K562 treated with DMSO at 1 percent for 12 hours (cell line): ENCODE results near the gene ZNF683. TPM values are rescaled to one million over a fixed set of nuclear protein-coding genes. Genes with fewer than 3 reads are reported as not detected.

Experiments
- total RNA-seq: library from RNA; unstranded; fragments of 300-600 nt; gene quantifications from 2 replicates; pipeline ENCODE4 v1.2.3, GENCODE V29; 2022; ENCODE audit not compliant: insufficient read depth

The ZNF683 gene
- not detected in 2 replicates for total RNA-seq

GRCh38 chr1:26372611-26373010 lies at the start of gene ZNF683:
TSS of gene ZNF683 (minus strand) at chr1:26372750. CDS start at chr1:26368571, 4,179 bp downstream.

DNA sequence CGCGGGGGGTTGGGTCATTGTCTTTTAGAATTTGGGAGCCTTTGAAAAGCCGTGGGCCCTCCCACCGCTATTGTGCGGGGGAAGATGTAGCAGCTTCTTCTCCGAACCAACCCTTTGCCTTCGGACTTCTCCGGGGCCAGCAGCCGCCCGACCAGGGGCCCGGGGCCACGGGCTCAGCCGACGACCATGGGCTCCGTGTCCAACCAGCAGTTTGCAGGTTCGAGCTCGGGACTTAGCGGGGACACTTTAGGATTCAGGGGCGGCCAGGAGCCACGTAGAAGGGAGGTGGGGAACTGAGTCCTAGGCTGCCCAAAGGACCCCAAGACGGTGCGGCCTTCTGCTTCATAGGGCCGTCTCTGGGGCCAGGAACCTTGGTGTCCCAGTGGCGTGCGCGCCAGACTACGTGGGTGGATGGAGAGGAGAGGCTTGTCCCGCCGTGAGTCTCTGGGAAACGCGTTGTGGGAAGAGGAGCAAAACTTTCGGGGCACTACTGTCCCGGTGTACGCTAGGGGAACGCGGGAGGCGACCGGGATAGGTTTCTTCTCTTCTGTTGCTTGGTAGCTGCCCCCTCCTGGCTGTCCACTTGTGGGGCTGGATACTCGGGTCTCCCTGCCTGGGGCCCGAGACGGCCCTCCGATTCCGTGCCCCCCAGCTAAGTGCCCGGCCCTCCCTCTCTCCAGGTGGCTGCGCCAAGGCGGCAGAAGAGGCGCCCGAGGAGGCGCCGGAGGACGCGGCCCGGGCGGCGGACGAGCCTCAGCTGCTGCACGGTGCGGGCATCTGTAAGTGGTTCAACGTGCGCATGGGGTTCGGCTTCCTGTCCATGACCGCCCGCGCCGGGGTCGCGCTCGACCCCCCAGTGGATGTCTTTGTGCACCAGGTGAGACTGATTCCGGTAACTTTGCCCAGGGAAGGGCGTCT lies 38.4 kb upstream of the ZNF683 start, which contains the start of gene LIN28A:
Gene LIN28A (plus strand): TSS at position 112 of the 918 bp plus-strand sequence. CDS start 75 bp downstream, at position 187.

DNA sequence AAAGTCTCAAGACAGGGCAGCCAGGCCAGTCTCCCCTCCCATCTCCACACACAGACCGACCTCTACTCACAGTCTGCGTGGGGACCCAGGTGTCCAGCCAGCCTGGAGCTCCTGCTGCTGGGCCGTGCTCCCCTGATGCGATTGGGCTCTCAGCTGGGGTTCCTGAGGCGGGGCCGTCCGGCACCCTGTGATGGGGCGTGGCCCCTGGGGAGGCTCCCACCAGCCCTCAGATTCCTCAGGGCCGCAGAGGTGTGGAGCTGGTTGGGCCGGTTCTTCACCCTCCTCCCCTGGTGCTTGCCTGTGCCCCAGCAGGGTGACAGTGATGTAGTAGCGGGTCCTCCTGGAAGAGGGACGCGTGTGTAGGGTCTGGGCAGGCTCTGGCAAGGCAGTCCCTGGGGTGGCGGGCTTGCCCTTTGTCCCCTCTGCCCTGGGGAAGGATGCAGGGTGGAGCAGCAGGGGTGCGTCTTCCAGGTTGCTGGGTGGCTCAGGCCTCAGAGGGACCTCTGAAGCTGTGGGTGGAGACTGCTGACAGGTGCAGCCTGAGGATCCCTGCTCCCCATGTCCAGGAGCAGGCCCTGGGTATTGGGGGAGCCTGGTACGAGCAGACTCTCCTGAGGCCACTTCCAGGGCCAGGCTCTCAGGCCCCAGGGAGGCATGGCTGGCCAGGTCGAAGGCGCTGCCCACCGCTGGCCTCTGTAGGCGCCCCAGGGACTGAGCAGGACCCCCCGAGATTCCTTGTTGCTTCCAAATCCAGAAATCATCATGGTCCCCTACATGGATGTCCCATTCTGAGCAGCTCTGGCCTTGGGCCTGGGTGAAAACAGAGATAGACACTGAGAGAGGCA lies 18.4 kb downstream of the ZNF683 start, which contains the start of gene CRYBG2:
Gene CRYBG2 (minus strand): TSS at position 155 of the 845 bp plus-strand sequence. CDS start 7,473 bp downstream, outside the sequence.

DNA sequence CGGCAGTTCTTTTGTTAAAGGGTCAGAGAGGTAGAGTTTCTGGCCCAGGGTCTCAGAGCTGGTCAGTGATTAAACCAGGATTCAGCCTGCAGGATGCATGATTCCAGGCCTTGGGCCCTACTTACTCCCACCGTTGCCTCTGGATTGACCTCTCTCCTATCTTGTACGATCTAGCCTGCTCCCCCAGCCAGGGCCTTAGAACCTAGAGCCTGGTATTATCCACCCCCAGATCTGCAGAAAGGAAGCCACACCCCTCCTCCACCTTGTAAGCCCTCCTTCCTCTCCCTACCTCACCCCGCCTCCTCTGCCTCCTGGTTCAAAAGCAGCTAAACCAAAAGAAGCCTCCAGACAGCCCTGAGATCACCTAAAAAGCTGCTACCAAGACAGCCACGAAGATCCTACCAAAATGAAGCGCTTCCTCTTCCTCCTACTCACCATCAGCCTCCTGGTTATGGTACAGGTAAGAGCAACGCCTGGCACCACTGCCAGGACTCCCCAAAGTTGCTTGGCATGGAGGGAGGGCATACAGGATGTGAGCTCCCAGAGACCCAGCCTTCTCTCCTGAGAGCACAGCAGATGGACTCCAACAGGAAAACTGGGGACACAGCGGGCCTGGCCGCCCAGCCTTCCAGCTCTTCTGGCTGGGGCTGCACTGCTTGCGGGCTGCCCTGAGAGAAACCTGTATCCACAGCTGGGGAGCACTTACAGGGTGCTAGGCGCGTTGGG lies 54.8 kb downstream of the ZNF683 start, which contains the start of gene CD52:
Gene CD52 (plus strand): TSS at position 347 of the 726 bp plus-strand sequence. CDS start 60 bp downstream, at position 407.

Other genes with a start within 250 kb of the ZNF683 start
- gene FAM110D, start 213.7 kb downstream of the ZNF683 start, total RNA-seq, result 0.47 and 0.70 TPM in 2 replicates
- gene C1orf232, start 203.8 kb downstream of the ZNF683 start, total RNA-seq, result not detected in 2 replicates
- 71.2 and 131 TPM in 2 replicates for gene ZNF593, start 202.8 kb downstream of the ZNF683 start, total RNA-seq
- 4.6 TPM in 1 of 2 replicates, not detected in the other for gene ZNF593OS, start 200.9 kb downstream of the ZNF683 start, total RNA-seq
- 0.62 and 0.64 TPM in 2 replicates for gene CNKSR1, start 195.3 kb downstream of the ZNF683 start, total RNA-seq
- not detected in 2 replicates for gene CATSPER4, start 182.1 kb downstream of the ZNF683 start, total RNA-seq
- 37.8 and 85.8 TPM in 2 replicates for gene CEP85, start 138.6 kb downstream of the ZNF683 start, total RNA-seq
- 70.9 and 79.9 TPM in 2 replicates for gene SH3BGRL3, start 92.7 kb downstream of the ZNF683 start, total RNA-seq
- 15.6 and 18.2 TPM in 2 replicates for gene UBXN11, start 66.1 kb downstream of the ZNF683 start, total RNA-seq
- gene CD52, start 54.8 kb downstream of the ZNF683 start, total RNA-seq, result 57.7 and 74.8 TPM in 2 replicates
- 2.4 and 7.7 TPM in 2 replicates for gene CRYBG2, start 18.6 kb downstream of the ZNF683 start, total RNA-seq
- gene LIN28A, start 38.1 kb upstream of the ZNF683 start, total RNA-seq, result not detected in 2 replicates
- gene DHDDS, start 59.6 kb upstream of the ZNF683 start, total RNA-seq, result 21.3 and 32.0 TPM in 2 replicates
- gene HMGN2, start 99.7 kb upstream of the ZNF683 start, total RNA-seq, result 670 and 811 TPM in 2 replicates
- gene RPS6KA1, start 157.0 kb upstream of the ZNF683 start, total RNA-seq, result 54.1 and 75.2 TPM in 2 replicates